ENCODE data around the gene LINS1. TPM values are rescaled to one million over a fixed set of nuclear protein-coding genes. Genes with fewer than 3 reads are reported as not detected.

LINS1 gene
- total RNA-seq, 1 donor from 2014 or later, result 17.0 TPM

DNA sequence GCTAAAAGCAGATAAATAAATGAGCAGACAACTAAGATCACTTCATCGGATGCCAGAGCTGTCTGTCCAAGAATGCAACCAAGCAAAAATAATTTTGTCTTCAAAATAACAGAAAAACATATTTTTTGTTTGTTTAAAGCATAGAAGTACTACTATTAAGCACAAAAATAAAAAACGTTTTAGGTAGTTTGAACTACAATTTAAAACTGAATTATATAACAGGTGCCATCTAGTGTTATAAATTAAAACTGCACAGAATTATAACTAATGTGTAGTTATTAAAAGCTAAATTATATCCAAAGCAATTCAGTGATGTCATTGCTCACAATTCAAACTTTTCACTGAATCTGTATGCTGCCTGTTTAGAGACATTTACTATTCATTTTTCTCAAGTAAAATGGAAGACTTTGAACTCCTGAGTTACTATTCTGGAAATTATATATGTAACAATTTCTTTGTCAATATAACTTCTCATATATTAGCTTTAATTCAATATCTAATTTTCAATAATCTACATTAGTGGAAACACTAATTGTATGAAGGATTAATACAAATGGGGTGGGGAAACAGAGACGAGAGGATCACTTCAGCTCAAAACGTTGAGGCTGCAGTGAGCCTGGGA, 29.5 kb downstream of the LINS1 start:
- Mint-ChIP-seq H3K4me3 (no peak overlapping the region), H3K27me3 (ENCODE audit: low read depth) (no peaks in the 10 kb centered on the region), H3K9me3 (no peaks in the 10 kb centered on the region), H3K27ac (no peak overlapping the region), H3K4me1 (no peaks in the 10 kb centered on the region), H3K36me3 (peaks cover 19% of the 10 kb centered on the region)
- TF ChIP-seq, protein P1, sequence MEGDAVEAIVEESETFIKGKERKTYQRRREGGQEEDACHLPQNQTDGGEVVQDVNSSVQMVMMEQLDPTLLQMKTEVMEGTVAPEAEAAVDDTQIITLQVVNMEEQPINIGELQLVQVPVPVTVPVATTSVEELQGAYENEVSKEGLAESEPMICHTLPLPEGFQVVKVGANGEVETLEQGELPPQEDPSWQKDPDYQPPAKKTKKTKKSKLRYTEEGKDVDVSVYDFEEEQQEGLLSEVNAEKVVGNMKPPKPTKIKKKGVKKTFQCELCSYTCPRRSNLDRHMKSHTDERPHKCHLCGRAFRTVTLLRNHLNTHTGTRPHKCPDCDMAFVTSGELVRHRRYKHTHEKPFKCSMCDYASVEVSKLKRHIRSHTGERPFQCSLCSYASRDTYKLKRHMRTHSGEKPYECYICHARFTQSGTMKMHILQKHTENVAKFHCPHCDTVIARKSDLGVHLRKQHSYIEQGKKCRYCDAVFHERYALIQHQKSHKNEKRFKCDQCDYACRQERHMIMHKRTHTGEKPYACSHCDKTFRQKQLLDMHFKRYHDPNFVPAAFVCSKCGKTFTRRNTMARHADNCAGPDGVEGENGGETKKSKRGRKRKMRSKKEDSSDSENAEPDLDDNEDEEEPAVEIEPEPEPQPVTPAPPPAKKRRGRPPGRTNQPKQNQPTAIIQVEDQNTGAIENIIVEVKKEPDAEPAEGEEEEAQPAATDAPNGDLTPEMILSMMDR (IDR thresholded peaks at IDR 0.05; ENCODE audit: unreplicated experiment), result peak; percentile 71
- DNase-seq (ENCODE audit: low spot score in 2 of 2, unreplicated experiment in 2 of 2), result no peak

DNA sequence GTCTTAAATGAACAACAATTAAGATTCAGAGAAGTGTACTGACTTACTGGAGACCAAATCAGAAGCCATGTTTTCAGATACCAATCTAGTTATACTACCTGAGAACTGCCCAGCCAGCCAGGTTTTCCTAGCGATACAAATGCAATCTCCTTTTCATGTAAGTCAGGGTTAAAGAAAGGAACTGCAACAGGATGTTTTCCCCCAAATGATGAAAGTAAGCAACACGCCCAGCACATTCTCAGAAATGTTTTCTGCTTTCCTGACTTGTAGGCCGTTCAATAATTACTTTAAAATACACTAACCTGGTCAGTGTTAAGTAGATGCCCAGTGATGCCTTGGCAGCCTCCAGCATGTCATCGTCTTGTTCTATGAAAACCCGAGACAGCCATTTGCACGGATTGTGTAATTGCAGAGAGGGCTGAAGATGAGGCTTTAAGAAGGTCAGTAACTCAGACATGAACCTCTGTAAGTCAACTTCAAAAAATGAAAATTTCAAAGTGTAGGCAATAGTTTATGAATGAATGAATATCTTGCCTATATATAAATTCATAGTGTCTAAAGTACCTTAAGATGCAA, 30.3 kb downstream of the LINS1 start:
- Mint-ChIP-seq H3K27me3 (ENCODE audit: low read depth) (no peaks in the 10 kb centered on the region), H3K9me3 (no peaks in the 10 kb centered on the region), H3K4me1 (no peaks in the 10 kb centered on the region), H3K4me3 (no peak overlapping the region), H3K36me3 (peaks cover 15% of the 10 kb centered on the region), H3K27ac (no peak overlapping the region)
- no peak for DNase-seq (ENCODE audit: low spot score in 2 of 2, unreplicated experiment in 2 of 2)
- TF ChIP-seq, protein P1 (IDR thresholded peaks at IDR 0.05; ENCODE audit: unreplicated experiment), result no peak

DNA sequence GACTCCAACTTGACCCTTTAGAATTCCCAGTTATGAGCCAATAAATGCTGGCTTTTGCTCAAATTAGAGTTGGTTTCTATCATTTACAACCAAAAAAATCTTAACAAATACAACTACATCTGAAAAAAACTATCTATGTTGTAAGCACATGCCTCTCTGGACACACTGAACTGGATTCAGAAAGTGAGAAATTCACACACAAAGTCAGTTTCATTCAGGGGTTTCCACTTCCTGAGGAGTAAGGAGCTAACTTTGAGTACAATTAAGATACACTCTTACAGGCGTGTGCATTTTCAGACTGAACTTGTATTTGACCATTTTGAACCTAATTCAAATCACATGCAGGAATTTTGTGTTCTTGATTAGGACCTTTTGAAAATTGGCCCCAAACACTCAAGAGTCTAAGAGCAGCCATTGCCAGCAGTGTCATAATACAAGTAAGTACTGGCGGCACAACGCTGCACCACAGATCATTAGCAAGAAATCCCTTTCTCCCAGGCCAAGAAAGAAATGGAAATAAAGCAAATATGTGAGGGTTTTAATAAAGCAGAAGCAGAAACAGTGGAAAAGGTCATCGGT, 31.2 kb downstream of the LINS1 start:
- Mint-ChIP-seq H3K4me1 (no peaks in the 10 kb centered on the region), H3K36me3 (peaks cover 14% of the 10 kb centered on the region), H3K27ac (no peak overlapping the region), H3K4me3 (no peak overlapping the region), H3K9me3 (no peaks in the 10 kb centered on the region), H3K27me3 (ENCODE audit: low read depth) (no peaks in the 10 kb centered on the region)
- DNase-seq (ENCODE audit: low spot score in 2 of 2, unreplicated experiment in 2 of 2), result no peak
- TF ChIP-seq, protein P1 (IDR thresholded peaks at IDR 0.05; ENCODE audit: unreplicated experiment), result no peak

DNA sequence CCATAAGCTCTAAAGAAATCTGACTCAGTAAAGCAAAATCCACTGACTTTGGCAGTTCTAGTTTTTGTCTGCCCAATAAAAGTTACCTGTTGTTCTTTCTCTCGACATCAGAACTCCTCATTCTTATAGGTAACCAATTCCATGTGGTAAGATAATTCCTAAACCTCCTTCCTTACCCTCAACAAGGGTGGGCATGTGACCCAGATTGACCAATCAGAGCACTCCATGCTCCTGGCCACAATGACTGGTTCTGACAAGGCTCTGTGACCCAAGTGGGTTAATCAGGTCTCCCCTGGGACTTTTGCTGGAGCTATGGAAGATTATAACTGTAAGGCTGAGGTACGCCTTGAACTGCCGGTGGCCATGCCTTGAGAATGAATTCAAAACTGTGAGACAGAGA, 31.7 kb downstream of the LINS1 start:
- Mint-ChIP-seq H3K27ac (no peak overlapping the region), H3K4me3 (no peak overlapping the region), H3K36me3 (peaks cover 14% of the 10 kb centered on the region), H3K9me3 (no peaks in the 10 kb centered on the region), H3K27me3 (ENCODE audit: low read depth) (no peaks in the 10 kb centered on the region), H3K4me1 (no peaks in the 10 kb centered on the region)
- no peak for DNase-seq (ENCODE audit: low spot score in 2 of 2, unreplicated experiment in 2 of 2)
- TF ChIP-seq, protein P1 (IDR thresholded peaks at IDR 0.05; ENCODE audit: unreplicated experiment), result no peak

DNA sequence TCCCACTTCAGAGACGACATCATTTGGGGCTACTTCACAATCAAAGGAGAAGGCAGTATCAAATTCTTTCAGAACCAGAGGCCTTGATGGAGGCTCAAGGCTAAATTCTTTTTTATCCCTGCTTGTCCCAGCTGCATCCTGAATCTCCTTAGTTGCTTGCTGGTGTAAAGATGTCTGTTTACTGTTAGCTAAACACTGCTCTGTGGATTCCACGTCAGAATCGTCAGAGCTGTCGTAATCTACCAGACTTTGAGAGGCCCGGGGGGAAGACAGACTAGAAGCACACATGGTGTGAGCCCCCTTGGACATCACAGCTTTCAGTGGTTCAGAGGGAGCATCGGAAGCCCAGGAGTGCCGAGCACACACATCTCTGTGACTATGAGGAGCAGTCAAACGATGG, 32.6 kb downstream of the LINS1 start:
- H3K27me3 Mint-ChIP-seq (ENCODE audit: low read depth), result no peaks in the 10 kb centered on the region
- TF ChIP-seq, protein P1 (IDR thresholded peaks at IDR 0.05; ENCODE audit: unreplicated experiment), result no peak
- DNase-seq (ENCODE audit: low spot score in 2 of 2, unreplicated experiment in 2 of 2), result no peak
- H3K4me3 Mint-ChIP-seq, result no peak overlapping the region
- H3K4me1 Mint-ChIP-seq, result no peaks in the 10 kb centered on the region
- peak overlapping the region; percentile 52 for H3K27ac Mint-ChIP-seq
- H3K9me3 Mint-ChIP-seq, result no peaks in the 10 kb centered on the region
- peaks cover 14% of the 10 kb centered on the region for H3K36me3 Mint-ChIP-seq

Measured in mesothelial cell of epicardium (in vitro differentiated cells).